T-helper 17 cell (primary cell): ENCODE data around the gene ALPK3. TPM values are rescaled to one million over a fixed set of nuclear protein-coding genes. Genes with fewer than 3 reads are reported as not detected.

ENCODE experiments used
- ATAC-seq: fragments of 150-1000 bp; cut with Tn5 transposase; 2 replicates; pipeline ENCODE4 v1.10.0; 2021; ENCODE audit warnings: mild to moderate bottlenecking, moderate library complexity
- DNase-seq, 3 donors: peaks; one replicate each; pipeline versions ENCODE4 v3.0.0 to v3.0.0-alpha.2; 2020 to 2021
- H3K9me3 ChIP-seq: one replicate; pipeline ENCODE4 v1.7.0; 2013; ENCODE audit warnings: low read length, mild to moderate bottlenecking; ENCODE audit not compliant: control insufficient read depth, poor library complexity, severe bottlenecking
- H3K27ac Mint-ChIP-seq: one replicate; pipeline ENCODE4 v1.8.0; 2022; ENCODE audit warnings: mild to moderate bottlenecking, moderate library complexity, mixed read lengths
- H3K27me3 Mint-ChIP-seq: one replicate; pipeline ENCODE4 v1.8.0; 2022; ENCODE audit warnings: mixed read lengths
- H3K36me3 Mint-ChIP-seq: one replicate; pipeline ENCODE4 v1.8.0; 2022; ENCODE audit warnings: low read depth, mixed read lengths
- H3K4me1 Mint-ChIP-seq: one replicate; pipeline ENCODE4 v1.8.0; 2022; ENCODE audit warnings: mild to moderate bottlenecking, mixed read lengths
- H3K4me3 Mint-ChIP-seq: one replicate; pipeline ENCODE4 v1.8.0; 2022; ENCODE audit warnings: mild to moderate bottlenecking, moderate library complexity, mixed read lengths
- total RNA-seq, 4 donors: library from RNA in 2 of 4; stranded (reverse) in 2 of 4; gene quantifications; one replicate each; pipeline ENCODE4 v1.2.3 and lab custom pipeline; 2022 to 2026

ALPK3 gene
- total RNA-seq, 2 donors from 2014 or later = 0.15 to 0.78 TPM

- DNase-seq = no peak
- peaks cover 6% of the 10 kb centered on the region for H3K4me1 Mint-ChIP-seq
- H3K27me3 Mint-ChIP-seq = no peaks in the 10 kb centered on the region
- H3K9me3 ChIP-seq = no peaks in the 10 kb centered on the region
- no peak for ATAC-seq
- H3K4me3 Mint-ChIP-seq = no peak overlapping the region
- H3K36me3 Mint-ChIP-seq = peaks cover 4% of the 10 kb centered on the region
- no peak overlapping the region for H3K27ac Mint-ChIP-seq
Observed at GRCh38 chr15:84855136-84855535, 38.0 kb downstream of the ALPK3 start.

GRCh38 chr15:84855765-84856164 is 38.6 kb downstream of the ALPK3 start:
- Mint-ChIP-seq H3K36me3 (peaks cover 4% of the 10 kb centered on the region), H3K27me3 (no peaks in the 10 kb centered on the region), H3K27ac (peak overlapping the region; percentile 60), H3K4me1 (peaks cover 6% of the 10 kb centered on the region), H3K4me3 (no peak overlapping the region)
- no peak for DNase-seq
- ATAC-seq = no peak
- H3K9me3 ChIP-seq = no peaks in the 10 kb centered on the region

DNA sequence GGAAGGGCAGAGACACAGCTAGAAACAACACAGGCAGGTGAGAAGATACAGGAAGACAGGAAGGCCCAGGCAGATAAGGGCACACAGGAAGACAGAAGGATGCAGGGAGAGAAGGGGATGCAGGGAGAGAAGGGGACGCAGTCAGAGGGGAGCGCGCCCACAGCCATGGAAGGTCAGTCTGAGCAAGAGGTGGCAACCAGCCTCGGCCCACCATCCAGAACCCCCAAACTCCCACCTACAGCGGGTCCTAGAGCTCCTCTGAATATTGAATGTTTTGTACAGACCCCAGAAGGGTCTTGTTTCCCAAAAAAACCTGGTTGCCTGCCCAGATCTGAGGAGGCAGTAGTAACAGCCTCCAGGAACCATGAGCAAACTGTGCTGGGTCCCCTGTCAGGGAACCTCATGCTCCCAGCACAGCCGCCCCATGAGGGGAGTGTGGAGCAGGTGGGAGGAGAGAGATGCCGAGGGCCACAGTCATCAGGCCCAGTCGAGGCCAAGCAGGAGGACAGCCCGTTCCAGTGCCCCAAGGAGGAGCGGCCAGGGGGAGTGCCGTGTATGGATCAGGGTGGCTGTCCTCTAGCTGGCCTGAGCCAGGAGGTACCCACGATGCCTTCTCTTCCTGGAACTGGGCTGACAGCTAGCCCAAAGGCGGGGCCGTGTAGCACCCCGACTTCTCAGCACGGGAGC is 39.7 kb downstream of the ALPK3 start:
- no peak overlapping the region for H3K27ac Mint-ChIP-seq
- no peak for DNase-seq
- peaks cover 4% of the 10 kb centered on the region for H3K36me3 Mint-ChIP-seq
- no peaks in the 10 kb centered on the region for H3K27me3 Mint-ChIP-seq
- H3K9me3 ChIP-seq = no peaks in the 10 kb centered on the region
- no peak overlapping the region for H3K4me3 Mint-ChIP-seq
- peaks cover 6% of the 10 kb centered on the region for H3K4me1 Mint-ChIP-seq
- ATAC-seq = no peak

DNA sequence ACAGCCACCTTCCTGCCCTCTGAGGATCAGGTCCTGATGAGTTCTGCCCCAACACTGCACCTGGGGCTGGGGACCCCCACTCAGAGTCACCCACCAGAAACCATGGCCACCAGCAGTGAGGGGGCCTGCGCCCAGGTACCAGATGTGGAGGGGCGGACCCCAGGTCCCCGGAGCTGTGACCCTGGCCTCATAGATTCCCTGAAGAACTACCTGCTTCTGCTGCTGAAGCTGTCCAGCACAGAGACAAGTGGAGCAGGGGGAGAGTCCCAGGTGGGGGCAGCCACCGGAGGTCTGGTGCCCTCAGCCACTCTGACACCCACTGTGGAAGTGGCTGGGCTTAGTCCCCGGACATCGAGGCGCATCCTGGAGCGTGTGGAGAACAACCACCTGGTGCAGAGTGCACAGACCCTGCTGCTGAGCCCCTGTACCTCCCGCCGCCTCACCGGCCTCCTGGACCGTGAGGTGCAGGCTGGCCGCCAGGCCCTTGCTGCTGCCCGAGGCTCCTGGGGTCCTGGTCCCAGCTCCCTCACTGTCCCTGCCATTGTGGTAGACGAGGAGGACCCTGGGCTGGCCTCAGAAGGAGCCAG is 40.4 kb downstream of the ALPK3 start:
- H3K4me1 Mint-ChIP-seq = peaks cover 6% of the 10 kb centered on the region
- H3K27me3 Mint-ChIP-seq = no peaks in the 10 kb centered on the region
- no peak overlapping the region for H3K27ac Mint-ChIP-seq
- H3K36me3 Mint-ChIP-seq = peaks cover 4% of the 10 kb centered on the region
- H3K4me3 Mint-ChIP-seq = no peak overlapping the region
- no peak for ATAC-seq
- DNase-seq = no peak
- H3K9me3 ChIP-seq = no peaks in the 10 kb centered on the region

GRCh38 chr15:84858231-84858630 is 41.1 kb downstream of the ALPK3 start:
- no peak overlapping the region for H3K4me3 Mint-ChIP-seq
- H3K4me1 Mint-ChIP-seq = peaks cover 6% of the 10 kb centered on the region
- no peak overlapping the region for H3K27ac Mint-ChIP-seq
- peaks cover 4% of the 10 kb centered on the region for H3K36me3 Mint-ChIP-seq
- no peaks in the 10 kb centered on the region for H3K27me3 Mint-ChIP-seq
- H3K9me3 ChIP-seq = no peaks in the 10 kb centered on the region
- DNase-seq (no peak), ATAC-seq (no peak)

GRCh38 chr15:84859144-84859543 is 42.0 kb downstream of the ALPK3 start:
- Mint-ChIP-seq H3K36me3 (peaks cover 4% of the 10 kb centered on the region), H3K4me1 (peaks cover 6% of the 10 kb centered on the region), H3K27me3 (no peaks in the 10 kb centered on the region), H3K4me3 (no peak overlapping the region), H3K27ac (no peak overlapping the region)
- ATAC-seq (no peak), DNase-seq (no peak)
- no peaks in the 10 kb centered on the region for H3K9me3 ChIP-seq

- peaks cover 4% of the 10 kb centered on the region for H3K36me3 Mint-ChIP-seq
- H3K4me3 Mint-ChIP-seq = no peak overlapping the region
- H3K27me3 Mint-ChIP-seq = no peaks in the 10 kb centered on the region
- peaks cover 6% of the 10 kb centered on the region for H3K4me1 Mint-ChIP-seq
- ATAC-seq (no peak), DNase-seq (no peak)
- H3K27ac Mint-ChIP-seq = no peak overlapping the region
- no peaks in the 10 kb centered on the region for H3K9me3 ChIP-seq
Observed at GRCh38 chr15:84859651-84860050, 42.5 kb downstream of the ALPK3 start.

- no peak for ATAC-seq
- Mint-ChIP-seq H3K36me3 (no peaks in the 10 kb centered on the region), H3K27me3 (no peaks in the 10 kb centered on the region), H3K4me1 (no peaks in the 10 kb centered on the region), H3K4me3 (no peak overlapping the region), H3K27ac (no peak overlapping the region)
- DNase-seq = no peak
- no peaks in the 10 kb centered on the region for H3K9me3 ChIP-seq
Observed at GRCh38 chr15:84861781-84862180, 44.6 kb downstream of the ALPK3 start.

- ATAC-seq (no peak), DNase-seq (no peak)
- Mint-ChIP-seq H3K4me1 (no peaks in the 10 kb centered on the region), H3K4me3 (no peak overlapping the region), H3K27ac (no peak overlapping the region), H3K36me3 (no peaks in the 10 kb centered on the region), H3K27me3 (no peaks in the 10 kb centered on the region)
- H3K9me3 ChIP-seq = no peaks in the 10 kb centered on the region
Observed at GRCh38 chr15:84862214-84862975, 45.2 kb downstream of the ALPK3 start.

- no peak overlapping the region for H3K27ac Mint-ChIP-seq
- H3K4me3 Mint-ChIP-seq = no peak overlapping the region
- H3K4me1 Mint-ChIP-seq = peaks cover under 1% of the 10 kb centered on the region
- DNase-seq (no peak), ATAC-seq (no peak)
- no peaks in the 10 kb centered on the region for H3K9me3 ChIP-seq
- no peaks in the 10 kb centered on the region for H3K27me3 Mint-ChIP-seq
- H3K36me3 Mint-ChIP-seq = no peaks in the 10 kb centered on the region
Observed at GRCh38 chr15:84863565-84864443, 46.6 kb downstream of the ALPK3 start.

DNA sequence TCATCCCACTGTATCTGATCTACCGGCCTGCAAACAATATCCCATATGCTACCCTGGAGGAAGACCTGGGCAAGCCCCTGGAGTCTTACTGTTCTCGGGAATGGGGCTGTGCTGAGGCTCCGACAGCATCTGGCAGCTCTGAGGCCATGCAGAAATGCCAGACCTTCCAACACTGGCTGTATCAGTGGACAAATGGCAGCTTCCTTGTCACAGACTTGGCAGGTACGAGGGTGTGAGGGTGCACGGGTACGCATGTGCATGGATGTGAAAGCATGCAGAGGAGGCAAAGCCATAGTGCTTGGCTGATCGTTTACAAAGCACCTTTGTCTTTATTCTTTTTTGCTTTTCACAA is 47.3 kb downstream of the ALPK3 start:
- no peak for DNase-seq
- no peaks in the 10 kb centered on the region for H3K36me3 Mint-ChIP-seq
- H3K9me3 ChIP-seq = no peaks in the 10 kb centered on the region
- H3K4me3 Mint-ChIP-seq = no peak overlapping the region
- peaks cover 4% of the 10 kb centered on the region for H3K4me1 Mint-ChIP-seq
- ATAC-seq = no peak
- H3K27me3 Mint-ChIP-seq = no peaks in the 10 kb centered on the region
- H3K27ac Mint-ChIP-seq = no peak overlapping the region

- H3K9me3 ChIP-seq = no peaks in the 10 kb centered on the region
- no peak overlapping the region for H3K4me3 Mint-ChIP-seq
- H3K4me1 Mint-ChIP-seq = peaks cover 4% of the 10 kb centered on the region
- H3K27ac Mint-ChIP-seq = no peak overlapping the region
- H3K36me3 Mint-ChIP-seq = no peaks in the 10 kb centered on the region
- DNase-seq (no peak), ATAC-seq (no peak)
- H3K27me3 Mint-ChIP-seq = no peaks in the 10 kb centered on the region
Observed at GRCh38 chr15:84865074-84865569, 48.0 kb downstream of the ALPK3 start.
